ENCODE results near the gene CENPK. TPM values are rescaled to one million over a fixed set of nuclear protein-coding genes. Genes with fewer than 3 reads are reported as not detected.

Gene CENPK
- polyA plus RNA-seq, 1 donor (not counting 4 experiments of a cell fraction or from before 2014, with no cell fraction given) = 15.4 TPM

- Histone ChIP-seq H3K9me3 (ENCODE audit: control insufficient read depth, low read depth, low read length) (no peaks in the 10 kb centered on the region), H3K4me3 (ENCODE audit: control insufficient read depth in 2 of 3, extremely low read depth in 1 of 3, insufficient read depth in 2 of 3, low read depth in 1 of 3, low read length in 3 of 3) (no peak overlapping the region), H3K79me2 (ENCODE audit: control insufficient read depth, insufficient read depth, low read length) (peaks cover 17% of the 10 kb centered on the region), H3K27ac (ENCODE audit: control insufficient read depth, insufficient read depth, low read length) (no peak overlapping the region), H2AFZ (ENCODE audit: control insufficient read depth, low read length) (no peak overlapping the region), H3K4me1 (ENCODE audit: control insufficient read depth, extremely low read depth, insufficient read depth, low read length) (no peaks in the 10 kb centered on the region), H3K9ac (ENCODE audit: control insufficient read depth, extremely low read depth, insufficient read depth, low read length) (no peak overlapping the region), H3K4me2 (ENCODE audit: control insufficient read depth, extremely low read depth, insufficient read depth, low read depth, low read length) (no peak overlapping the region), H4K20me1 (ENCODE audit: control insufficient read depth, extremely low read depth, insufficient read depth, low read length) (no peaks in the 10 kb centered on the region), H3K27me3 (ENCODE audit: control insufficient read depth, extremely low read depth, insufficient read depth, low read length) (no peaks in the 10 kb centered on the region), H3K36me3 (ENCODE audit: control insufficient read depth in 2 of 2, extremely low read depth in 1 of 2, insufficient read depth in 2 of 2, low read length in 2 of 2) (peaks cover 2 to 8% of the 10 kb centered on the region in 2 experiments), H3K9me1 (ENCODE audit: control insufficient read depth, extremely low read depth, insufficient read depth, low read length) (no peaks in the 10 kb centered on the region)
- FAIRE-seq = peak; percentile 46
- no peak for TF ChIP-seq EZH2 (IDR thresholded peaks at IDR 0.05; ENCODE audit: low read length)
- TF ChIP-seq CTCF (optimal IDR thresholded peaks at IDR 0.05 in 1 of 3, IDR thresholded peaks at IDR 0.05 in 1 of 3, conservative IDR thresholded peaks at IDR 0.05 in 1 of 3; ENCODE audit: extremely low read depth in 1 of 3, insufficient read depth in 2 of 3, low read length in 3 of 3) = no peak
- dilution Hi-C loops (cut with MboI; ENCODE audit: extremely low pct_ligation_motif_present, low sequenced_read_pairs) = no loop called here
- DNase-seq (ENCODE audit: low read depth, low spot score) = no peak
These were observed 94.3 kb downstream of the CENPK start for GRCh38 chr5:65468633-65469032.

Small RNA genes within 50 kb of the gene (small RNA-seq; reads per million reads assigned to genes)
- gene RNU6-540P (ENCODE audit: insufficient read length in 3 of 3, low read depth in 3 of 3, low replicate concordance in 1 of 3) = 0 reads per million in 3 experiments

Other genes with a start within 250 kb of the CENPK start
- gene ADAMTS6, start 81.2 kb downstream of the CENPK start, polyA plus RNA-seq = 6.7 to 14.7 TPM (median 10.9 TPM) in 3 replicates
- 5.1 to 18.3 TPM (median 10.5 TPM) in 3 replicates for gene PPWD1, start 128 bp upstream of the CENPK start, polyA plus RNA-seq
- 5.6 to 8.3 TPM (median 7.8 TPM) in 3 replicates for gene TRIM23, start 61.2 kb upstream of the CENPK start, polyA plus RNA-seq
- gene SHLD3, start 61.9 kb upstream of the CENPK start, polyA plus RNA-seq = 2.1 to 3.6 TPM (median 2.4 TPM) in 3 replicates
- 10.7 to 22.2 TPM (median 19.1 TPM) in 3 replicates for gene TRAPPC13, start 61.9 kb upstream of the CENPK start, polyA plus RNA-seq
- gene SGTB, start 158.9 kb upstream of the CENPK start, polyA plus RNA-seq = 4.5 to 10.4 TPM (median 5.9 TPM) in 3 replicates
- 14.4 to 26.1 TPM (median 25.4 TPM) in 3 replicates for gene NLN, start 159.0 kb upstream of the CENPK start, polyA plus RNA-seq

Measured in keratinocyte (primary cell).